ENCODE measurements around the gene PATE2. TPM values are rescaled to one million over a fixed set of nuclear protein-coding genes. Genes with fewer than 3 reads are reported as not detected.
A peak's percentile ranks its signal among the peaks of the same experiment; 100 is the strongest.

The PATE2 gene
- 0.24 TPM in 1 of 2 replicates, not detected in the other for total RNA-seq (2014; rRNA removed; shearing (Covaris generic))

DNA sequence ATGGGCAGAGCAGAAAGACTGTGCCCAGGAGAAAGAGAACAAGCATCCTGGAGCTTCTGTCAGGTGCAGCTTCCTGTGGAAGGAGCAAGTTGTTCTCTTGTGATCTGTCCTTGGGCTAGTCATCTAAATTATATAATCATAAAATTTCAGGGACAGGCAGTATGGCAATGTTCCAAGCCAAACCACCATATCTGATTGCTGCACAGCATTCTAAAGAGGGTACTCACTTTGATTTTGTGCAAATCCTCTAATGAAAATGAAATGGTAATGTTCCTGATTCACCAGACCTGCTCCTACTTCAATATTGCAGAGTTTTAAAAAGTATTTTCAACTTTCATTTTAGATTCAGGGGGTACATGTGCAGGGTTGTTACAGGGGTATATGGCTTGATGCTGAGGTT lies at the start of gene PATE2:
Gene PATE2, minus strand, starts transcription at position 101 of the 400 bp plus-strand sequence. Its CDS starts 55 bp downstream, at position 46.
- DNase-seq (ENCODE audit: low read depth) = no peak

DNA sequence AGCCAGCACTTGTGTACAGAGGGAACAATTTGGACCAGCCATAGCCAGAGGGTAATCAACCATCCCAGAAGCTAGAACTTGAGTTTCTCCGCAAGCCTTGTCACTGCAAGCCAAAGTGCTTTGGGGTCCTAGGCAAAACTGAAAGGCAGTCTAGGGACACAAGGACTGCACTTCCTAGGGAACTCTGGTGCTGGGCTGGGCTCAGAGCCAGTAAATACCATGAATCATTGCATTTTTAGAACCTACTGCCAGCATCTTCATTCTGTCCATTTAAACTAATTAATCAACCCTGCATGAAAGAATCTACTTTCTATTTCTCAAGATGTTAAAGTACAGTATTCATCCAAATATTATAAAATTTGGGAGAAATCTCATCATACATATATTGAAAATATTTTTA lies 29.3 kb upstream of the PATE2 start:
- peak; percentile 73 for DNase-seq (ENCODE audit: low read depth)

DNA sequence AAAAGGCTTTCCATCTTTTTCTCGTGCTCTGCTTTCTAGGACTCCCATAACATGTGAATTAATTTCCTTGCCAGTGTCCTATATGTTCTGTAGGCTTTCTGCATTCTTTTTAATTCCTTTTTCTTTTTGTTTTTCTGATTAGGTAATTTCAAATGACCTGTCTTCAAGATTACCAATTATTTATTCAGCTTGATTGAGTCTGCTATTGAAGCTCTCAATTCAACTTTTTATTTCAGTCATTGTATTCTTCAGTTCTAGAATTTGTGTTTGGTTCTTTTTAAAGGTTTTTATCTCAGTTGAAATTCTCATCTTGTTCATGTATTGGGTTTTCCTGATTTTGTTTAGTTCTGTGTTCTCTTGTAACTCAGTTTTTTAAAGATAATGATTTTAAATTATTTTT lies 23.8 kb upstream of the PATE2 start:
- no peak for DNase-seq (ENCODE audit: low read depth)

DNA sequence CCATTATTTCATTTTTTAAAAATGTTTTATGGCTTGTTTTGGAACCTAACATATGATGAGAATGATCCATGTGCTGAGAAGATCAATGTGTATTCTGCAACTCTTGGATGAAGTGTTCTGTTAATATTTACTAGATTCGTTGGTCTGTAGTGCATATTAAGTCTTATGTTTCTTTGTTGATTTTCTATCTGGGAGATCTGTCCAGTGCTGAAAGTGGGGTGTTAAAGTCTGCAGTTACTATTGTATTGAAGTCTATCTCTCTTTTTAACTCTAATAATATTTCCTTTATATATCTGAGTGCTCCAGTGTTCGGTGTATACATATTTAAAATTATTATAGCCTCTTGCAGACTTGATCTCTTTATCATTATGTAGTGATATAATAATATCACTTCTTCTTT lies 21.2 kb upstream of the PATE2 start:
- DNase-seq (ENCODE audit: low read depth) = no peak

DNA sequence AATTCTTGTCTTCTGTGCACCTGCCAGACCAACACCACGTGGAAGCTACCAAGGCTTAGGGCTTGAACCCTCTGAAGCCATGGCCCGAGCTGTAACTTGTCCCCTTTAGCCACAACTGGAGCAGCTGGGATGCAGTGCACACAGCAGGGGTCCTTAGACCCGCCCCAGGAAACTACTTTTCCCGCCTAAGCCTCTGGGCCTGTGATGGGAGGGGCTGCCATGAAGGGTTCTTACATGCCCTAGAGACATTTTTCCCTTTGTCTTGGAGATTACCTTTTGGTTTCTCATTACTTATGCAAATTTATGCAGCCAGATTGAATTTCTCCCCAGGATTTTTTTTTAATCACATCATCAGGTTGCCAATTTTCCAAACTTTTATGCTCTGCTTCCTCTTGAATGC lies 19.0 kb upstream of the PATE2 start:
- DNase-seq (ENCODE audit: low read depth) = no peak

DNA sequence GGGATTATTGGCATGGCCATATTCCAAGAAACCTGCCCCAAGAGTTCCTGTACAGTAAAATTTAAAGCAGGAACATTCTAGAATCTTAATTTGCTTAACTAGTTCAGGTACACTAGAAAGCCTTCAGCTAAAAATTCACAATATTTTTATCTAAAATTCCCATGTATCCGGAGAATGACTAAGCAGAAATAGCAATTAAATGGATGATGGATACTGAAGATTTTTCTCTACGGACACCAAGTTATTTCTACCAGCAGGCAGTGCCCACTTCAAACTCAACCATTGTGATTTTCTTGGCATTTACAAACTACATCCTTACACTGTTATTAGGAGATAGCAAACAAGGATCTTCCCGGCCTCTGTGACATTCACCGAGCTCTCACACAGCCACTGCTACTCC lies 12.2 kb upstream of the PATE2 start:
- DNase-seq (ENCODE audit: low read depth) = no peak

DNA sequence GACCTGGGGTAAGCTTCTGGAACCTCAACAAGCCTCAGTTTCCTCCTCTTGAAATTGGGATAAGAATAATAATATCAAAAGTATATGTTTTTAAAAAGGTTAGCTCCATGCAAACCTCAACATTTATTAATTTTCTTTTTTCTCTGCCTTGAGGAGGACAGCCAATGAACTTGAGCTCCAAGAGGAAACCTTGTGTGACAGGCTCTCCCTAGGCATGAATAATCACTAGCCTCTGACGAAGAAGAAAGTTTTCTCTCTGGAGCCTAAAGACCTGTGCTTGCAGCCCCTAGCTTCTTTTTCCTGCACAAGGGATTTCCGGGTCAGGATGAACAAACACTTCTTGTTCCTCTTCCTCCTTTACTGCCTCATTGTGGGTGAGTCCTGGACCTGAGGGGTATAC lies 9.2 kb upstream of the PATE2 start, which contains the start of gene PATE3:
Gene PATE3, plus strand, starts transcription at position 301 of the 400 bp plus-strand sequence. Its CDS starts 25 bp downstream, at position 326.
- no peak for DNase-seq (ENCODE audit: low read depth)

DNA sequence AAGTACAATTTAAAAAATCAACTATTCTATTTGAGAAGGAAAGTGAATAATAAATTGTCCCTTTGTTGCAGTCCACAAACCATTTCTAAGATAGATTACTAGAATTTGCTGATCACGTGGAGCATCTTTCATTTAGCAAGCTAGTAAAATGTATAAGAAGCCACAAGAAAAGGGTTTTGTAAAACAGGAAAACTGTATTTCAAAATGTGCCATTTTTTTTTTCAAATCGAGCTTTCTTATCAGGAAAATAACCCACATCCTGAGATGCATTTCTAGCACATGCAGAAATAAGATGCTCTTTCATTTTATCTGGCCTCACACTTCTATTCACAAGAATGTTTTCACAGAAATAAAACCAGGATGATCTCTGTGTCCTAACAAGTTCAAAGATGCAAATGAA lies 6.0 kb upstream of the PATE2 start:
- DNase-seq (ENCODE audit: low read depth) = no peak

DNA sequence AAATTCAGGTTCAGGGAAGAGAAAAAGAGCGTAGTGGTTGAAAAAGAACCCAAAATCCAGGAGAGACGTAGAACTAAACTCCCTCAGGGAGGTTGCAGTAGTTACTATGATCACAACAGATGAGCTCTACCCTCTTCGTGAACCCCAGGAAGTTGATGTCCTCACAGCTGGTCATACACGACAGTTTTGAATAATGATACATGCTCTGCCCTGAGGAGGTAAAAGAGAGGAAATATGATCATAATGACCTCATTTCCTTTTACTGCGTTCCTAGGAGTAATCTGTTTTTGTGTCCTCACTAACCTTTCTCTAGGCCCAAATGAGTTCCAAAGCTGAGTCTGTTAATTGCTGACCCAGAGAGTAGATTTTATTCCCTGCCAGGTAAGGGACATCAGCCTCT lies 1.3 kb downstream of the PATE2 start:
- DNase-seq (ENCODE audit: low read depth) = peak; percentile 79

DNA sequence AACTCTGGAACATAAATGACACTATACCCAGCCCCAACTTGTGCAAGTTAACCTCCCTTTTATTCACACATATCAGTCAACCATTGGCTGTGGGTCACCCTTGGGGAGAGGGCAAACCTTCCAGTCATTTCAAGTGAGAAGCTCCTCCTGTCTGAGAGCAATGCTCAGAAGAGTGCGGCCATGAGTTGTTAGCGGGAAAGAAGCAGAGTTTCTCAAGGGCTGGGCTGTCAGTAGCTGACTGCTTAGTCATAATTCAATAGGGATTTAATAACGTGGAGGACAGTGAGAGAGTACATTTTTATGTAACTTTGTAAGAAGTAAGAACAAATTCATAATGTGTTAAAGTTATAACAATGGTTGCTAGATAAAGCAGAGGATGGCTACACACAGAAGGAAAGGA lies 5.1 kb downstream of the PATE2 start:
- peak; percentile 21 for DNase-seq (ENCODE audit: low read depth)

DNA sequence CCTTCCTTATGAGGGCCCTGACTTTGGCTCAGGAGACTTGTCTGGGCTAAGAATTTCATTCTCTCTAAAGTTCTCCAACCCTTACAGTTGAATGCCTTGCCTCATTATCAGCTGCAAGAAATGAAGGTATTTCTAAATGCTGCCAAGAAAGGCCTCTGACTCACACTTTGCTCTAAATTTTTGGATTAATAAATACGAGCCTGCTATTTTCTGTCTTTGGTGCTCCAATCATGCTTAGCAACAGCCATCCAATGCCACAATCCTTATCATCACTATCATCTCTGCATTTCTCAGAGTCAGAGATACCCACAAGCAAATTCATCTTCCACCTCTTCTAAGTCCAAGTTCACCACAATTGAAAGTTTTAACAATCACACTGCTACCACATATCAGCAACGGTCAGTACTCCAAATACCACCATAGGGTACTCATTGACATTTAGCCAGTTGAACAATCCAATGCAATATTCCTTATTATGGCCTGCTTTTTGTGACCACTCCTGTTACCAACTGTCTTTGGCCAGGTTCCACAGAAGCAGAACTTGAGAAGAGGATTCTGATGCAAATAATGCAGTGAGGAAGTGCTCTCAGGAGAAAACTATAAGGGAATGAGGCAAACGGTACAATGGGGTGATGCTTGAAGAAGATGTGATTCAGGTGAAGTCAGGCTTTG lies 5.7 kb downstream of the PATE2 start:
- DNase-seq (ENCODE audit: low read depth) = peak; percentile 86

DNA sequence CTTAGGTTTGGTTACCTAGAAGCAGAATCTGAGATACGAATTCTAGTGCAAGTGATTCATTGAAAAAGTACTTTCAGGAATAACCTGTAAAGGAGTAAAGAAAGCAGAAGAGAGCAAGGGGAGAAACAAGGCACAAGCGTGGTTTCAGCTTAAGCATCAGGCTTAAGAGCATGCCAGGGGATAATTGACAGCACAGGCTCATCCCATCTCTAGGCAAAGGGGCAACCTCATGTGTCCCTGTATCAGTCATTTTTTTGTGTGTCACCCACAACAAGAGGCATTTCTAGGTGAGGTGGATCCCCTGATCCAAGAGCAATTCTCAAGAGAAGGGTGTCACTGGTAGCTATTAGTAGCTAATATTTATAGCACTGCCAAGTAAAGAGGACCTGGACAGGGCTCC lies 8.0 kb downstream of the PATE2 start:
- DNase-seq (ENCODE audit: low read depth) = no peak

DNA sequence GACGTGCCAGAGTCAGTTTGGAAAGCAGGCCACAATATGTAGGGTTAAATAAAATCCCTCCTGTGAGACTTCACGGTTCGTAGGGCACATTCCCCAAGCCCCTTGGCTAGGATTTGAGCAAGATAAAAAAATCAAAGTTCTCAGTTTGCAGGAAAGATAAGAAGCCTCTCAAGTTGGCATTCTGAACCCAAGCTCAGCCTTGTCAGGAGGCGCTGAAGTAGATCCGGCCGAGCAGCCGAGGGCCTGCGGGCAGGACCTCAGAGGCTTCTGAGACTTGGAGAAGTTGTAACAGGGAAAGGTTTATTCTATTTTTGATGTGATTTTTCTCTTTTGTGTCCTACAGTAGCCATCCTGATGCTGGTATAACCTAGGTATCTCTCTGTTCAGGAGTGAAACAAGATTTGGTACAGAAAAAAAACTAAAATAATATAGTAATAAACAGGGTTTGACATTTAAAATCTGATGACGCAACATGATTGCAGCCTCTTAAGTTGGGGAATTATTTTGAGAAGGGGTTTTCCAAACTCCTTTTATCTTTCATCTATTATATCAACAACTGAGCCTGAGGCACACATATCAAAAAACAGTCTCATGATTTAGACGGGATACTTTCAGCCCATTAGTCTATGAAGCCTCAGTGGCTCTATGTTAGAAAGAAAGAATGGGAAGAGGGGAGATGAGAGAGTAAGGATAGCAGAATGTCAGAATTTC lies 10.1 kb downstream of the PATE2 start:
- no peak for DNase-seq (ENCODE audit: low read depth)

DNA sequence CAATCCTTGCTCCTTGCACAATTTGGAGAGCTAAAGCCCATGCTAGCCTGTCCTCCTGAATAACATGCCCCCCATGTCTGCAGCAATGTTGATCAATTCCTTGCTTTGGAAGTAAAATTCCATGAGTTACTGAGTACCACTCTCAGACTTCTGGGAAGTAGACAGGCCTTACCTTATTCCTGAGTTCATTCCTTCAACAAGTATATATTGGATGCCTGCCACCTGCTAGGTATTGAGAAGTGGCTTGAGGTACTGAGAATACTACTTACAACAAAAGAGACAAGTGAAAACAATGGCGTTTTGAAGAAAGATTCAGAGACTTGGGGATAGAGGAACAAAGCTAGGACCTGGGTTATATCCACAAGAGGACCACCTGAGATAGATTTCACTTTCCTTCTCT lies 12.4 kb downstream of the PATE2 start:
- DNase-seq (ENCODE audit: low read depth) = no peak

DNA sequence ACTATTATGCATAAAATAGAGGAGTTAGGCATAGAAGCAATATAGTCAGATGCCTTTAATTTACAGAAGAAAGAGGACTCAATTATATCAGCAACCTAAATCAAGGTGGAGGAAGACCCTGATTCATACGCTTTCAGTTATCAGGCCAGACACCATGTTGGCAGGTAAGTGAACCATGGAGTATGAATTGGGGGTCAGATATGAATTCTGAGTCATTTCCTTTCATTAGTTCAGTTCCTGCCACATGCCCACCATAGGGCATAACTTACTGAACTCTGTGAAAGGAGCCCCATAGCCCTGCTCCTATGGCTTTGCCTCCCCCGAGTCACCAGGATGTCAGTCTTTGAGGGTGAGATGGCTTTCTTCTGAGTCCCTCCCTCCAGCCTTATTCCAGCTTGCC lies 15.1 kb downstream of the PATE2 start:
- no peak for DNase-seq (ENCODE audit: low read depth)

DNA sequence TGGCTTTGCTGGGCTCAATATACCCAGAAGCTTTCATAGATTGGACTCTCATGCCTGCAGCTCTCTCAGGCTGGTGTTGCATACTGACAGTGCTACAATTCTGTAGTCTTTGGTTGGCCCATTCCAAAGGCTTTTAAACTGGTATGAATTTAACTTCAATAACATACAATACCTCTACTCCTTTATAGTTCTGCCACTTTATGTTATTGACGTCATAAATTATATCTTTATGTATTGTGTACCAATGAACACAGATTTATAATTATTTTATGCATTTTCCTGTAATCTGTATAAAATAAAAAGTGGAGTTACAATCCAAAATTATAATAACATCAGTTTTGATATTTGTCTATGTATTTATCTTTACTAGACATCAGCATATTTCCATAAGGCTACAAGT lies 16.2 kb downstream of the PATE2 start:
- DNase-seq (ENCODE audit: low read depth) = no peak

DNA sequence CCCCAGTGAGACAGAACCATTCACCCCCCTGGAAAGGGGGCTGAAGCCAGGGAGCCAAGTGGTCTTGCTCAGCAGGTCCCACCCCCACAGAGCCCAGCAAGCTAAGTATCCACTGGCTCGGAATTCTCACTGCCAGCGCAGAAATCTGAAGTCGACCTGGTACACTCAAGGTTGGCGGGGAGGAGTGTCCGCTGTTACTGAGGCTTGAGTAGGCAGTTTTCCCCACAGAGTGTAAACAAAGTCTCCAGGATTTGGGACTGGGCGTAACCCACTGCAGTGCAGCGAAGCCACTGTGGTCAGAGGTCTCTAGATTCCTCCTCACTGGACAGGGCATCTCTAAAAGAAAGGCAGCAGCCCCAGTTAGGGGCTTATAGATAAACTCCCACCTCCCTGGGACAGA lies 22.6 kb downstream of the PATE2 start:
- DNase-seq (ENCODE audit: low read depth) = no peak

DNA sequence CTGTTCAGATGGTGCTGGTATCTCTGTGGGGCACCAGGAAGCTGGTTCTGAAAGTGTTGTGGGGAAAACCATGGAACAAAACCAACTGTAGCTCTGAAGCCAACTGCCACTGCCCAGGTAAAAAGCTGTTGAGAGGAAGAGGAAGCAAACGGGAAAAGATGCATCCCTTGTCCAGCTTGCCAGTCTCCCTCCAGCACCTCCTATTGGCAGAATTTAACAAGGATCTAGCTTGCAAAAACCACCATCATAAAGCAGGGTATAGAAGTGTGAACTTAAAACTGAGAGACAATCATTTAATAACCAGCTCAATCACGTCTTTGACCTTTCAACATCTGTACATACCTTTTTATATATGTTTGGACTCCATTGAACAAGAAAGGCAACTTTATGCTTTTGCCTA lies 28.0 kb downstream of the PATE2 start:
- no peak for DNase-seq (ENCODE audit: low read depth)

DNA sequence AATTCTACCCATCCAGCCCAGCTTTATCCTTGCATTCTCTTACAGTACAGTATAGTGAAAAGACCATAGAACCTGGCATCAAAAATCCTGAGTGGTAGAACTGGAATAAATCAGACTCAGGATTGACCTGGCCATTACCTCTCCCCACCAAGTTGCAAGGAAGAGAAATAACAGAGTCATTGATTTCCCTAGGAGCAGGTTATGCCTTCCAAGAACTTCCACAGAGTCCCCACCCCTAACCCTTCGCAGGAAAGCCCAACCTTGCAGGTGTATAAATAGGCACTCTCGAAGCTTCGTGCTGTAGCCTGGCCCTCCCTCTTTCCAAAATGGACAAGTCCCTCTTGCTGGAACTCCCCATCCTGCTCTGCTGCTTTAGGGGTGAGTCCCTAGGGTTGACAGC lies 32.6 kb downstream of the PATE2 start, which contains the start of gene PATE1:
Gene PATE1, plus strand, starts transcription at position 301 of the 400 bp plus-strand sequence. Its CDS starts 26 bp downstream, at position 327.
- DNase-seq (ENCODE audit: low read depth) = no peak

DNA sequence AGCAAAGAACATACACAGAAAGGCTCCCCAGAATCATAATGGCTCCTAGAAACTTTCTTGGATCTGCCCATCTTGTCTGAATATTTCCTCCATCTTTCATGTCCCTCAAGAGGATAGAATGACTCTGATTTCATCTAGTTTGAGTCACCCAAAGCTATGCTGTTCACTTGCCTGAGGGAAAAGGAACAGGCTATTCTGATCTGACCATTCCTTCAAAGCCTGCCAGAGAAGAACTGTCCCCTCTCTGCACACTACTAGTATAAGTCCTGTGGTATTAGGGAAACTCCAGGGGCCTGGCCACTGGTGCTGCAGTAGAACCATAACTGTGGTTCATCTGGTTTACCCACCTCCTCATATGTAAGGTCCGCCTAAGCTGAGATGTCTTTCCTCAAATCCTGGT lies 34.9 kb downstream of the PATE2 start:
- peak; percentile 48 for DNase-seq (ENCODE audit: low read depth)

DNA sequence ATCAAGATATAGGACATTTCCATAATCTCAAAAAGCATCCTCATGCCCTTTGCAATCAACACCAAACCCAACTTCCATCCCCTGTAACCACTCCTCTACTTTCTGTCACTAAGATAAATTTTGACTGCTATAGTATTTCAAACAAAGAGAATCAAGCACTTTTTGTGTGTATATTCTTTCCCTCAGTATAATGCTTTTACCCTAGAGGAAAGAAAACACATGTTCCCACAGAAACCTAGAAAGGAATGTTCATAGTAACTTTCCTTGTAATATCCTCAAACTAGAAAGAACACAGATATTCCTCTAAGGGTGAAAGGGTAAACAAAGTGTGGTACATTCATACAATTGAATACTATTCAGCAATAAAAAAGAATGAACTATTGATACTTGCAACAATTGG lies 38.0 kb downstream of the PATE2 start:
- DNase-seq (ENCODE audit: low read depth) = no peak

DNA sequence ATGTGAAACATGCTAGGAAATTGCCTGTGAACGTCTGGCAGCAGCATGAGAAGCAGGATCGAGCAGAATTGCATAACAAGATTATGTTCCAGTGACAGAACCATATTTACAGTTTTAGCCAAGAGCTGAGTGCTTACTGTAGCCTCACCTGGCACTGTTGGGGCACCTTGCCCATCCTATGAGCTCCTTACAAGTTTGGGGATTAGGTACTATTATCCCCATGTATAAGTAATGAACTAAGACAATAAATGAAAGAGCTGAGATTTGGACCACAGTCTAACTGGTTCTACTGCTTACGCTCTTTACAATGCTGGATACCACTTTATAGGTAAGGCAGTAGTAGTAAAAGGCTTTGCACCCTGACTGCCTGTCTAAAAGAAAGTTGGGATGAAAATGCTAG lies 49.7 kb downstream of the PATE2 start:
- DNase-seq (ENCODE audit: low read depth) = no peak

Measured in RPMI7951 (cell line).